Measurements from ENCODE around the gene THSD4.

DNA sequence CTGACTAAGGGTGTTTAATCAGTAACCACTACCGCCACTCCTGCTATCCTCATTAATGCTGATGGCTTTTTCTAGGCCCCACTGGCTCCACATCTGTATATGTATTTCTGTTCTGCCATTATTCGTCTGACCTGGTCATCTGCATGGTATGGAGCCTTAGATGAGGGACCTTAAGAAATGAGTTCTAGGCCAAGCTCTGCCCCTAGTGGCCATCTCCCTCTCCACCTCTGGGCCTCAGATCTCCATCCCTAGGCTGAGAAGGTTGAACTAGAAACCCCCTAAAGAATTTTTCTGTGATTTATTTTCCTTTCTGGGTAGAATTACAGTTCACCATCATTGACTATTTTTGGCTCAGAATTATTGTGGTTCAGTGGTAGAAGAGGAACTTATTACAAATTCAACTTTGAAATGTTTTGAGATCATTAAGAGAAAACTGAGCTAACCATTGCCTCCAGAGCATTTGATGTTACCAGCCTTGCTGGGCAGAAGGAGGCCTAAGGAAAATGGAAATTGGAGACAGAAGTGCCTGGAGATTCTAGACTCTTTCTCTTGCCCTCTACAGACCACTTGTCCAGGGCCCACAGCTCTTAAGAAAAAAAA, 369.9 kb downstream of the THSD4 start:
- TF ChIP-seq MXI1 (conservative IDR thresholded peaks at IDR 0.05; ENCODE audit: poor library complexity, severe bottlenecking), result no peak
- no peak for TF ChIP-seq CTCF (IDR thresholded peaks at IDR 0.05; ENCODE audit: poor library complexity, severe bottlenecking)
- no peak for TF ChIP-seq EP300 (conservative IDR thresholded peaks at IDR 0.05; ENCODE audit: poor library complexity, severe bottlenecking)
- TF ChIP-seq POLR2AphosphoS5 (IDR thresholded peaks at IDR 0.05), result no peak
- no peak for TF ChIP-seq REST (IDR thresholded peaks at IDR 0.05; ENCODE audit: borderline replicate concordance)

Data from neural cell (in vitro differentiated cells).